ENCODE measurements around the gene OXT. TPM values are rescaled to one million over a fixed set of nuclear protein-coding genes. Genes with fewer than 3 reads are reported as not detected.

OXT gene
- total RNA-seq, 3 donors from 2014 or later: 0.66 TPM; not detected in 2

- Histone ChIP-seq H3K36me3 (ENCODE audit: low read depth) (no peaks in the 10 kb centered on the region), H3K4me3 (no peak overlapping the region), H3K4me1 (ENCODE audit: low read depth) (peaks cover 10% of the 10 kb centered on the region), H3K9me3 (no peaks in the 10 kb centered on the region)
- intact Hi-C loops (cut with DNase I, micrococcal nuclease): no loop called here
- TF ChIP-seq, protein P1, sequence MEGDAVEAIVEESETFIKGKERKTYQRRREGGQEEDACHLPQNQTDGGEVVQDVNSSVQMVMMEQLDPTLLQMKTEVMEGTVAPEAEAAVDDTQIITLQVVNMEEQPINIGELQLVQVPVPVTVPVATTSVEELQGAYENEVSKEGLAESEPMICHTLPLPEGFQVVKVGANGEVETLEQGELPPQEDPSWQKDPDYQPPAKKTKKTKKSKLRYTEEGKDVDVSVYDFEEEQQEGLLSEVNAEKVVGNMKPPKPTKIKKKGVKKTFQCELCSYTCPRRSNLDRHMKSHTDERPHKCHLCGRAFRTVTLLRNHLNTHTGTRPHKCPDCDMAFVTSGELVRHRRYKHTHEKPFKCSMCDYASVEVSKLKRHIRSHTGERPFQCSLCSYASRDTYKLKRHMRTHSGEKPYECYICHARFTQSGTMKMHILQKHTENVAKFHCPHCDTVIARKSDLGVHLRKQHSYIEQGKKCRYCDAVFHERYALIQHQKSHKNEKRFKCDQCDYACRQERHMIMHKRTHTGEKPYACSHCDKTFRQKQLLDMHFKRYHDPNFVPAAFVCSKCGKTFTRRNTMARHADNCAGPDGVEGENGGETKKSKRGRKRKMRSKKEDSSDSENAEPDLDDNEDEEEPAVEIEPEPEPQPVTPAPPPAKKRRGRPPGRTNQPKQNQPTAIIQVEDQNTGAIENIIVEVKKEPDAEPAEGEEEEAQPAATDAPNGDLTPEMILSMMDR (IDR thresholded peaks at IDR 0.05): no peak
- ATAC-seq: no peak
- no peak for DNase-seq
These were observed 14.2 kb downstream of the OXT start for GRCh38 chr20:3085571-3086072.

DNA sequence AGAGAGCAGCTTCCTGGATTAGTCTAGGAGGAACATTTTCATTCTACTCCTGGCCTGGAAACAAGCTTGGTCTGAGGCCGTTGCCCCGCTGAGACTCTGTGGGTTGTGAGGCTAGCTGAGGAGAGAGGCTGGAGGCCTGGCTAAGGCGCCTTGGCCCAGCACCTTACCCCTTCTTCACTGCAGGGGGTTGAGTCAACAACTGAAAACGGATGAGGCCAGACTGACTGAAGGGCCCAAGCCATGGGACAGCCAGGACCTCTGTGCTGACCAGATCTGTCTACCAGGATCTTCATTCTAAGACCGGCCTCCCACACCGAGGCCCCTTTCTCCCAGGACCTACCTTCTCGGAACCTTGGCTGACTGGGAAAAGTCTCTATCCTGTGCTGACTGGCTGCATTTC lies 16.6 kb downstream of the OXT start:
- DNase-seq: no peak
- H3K9me3 ChIP-seq: no peaks in the 10 kb centered on the region
- intact Hi-C loops (cut with DNase I, micrococcal nuclease): no loop called here

DNA sequence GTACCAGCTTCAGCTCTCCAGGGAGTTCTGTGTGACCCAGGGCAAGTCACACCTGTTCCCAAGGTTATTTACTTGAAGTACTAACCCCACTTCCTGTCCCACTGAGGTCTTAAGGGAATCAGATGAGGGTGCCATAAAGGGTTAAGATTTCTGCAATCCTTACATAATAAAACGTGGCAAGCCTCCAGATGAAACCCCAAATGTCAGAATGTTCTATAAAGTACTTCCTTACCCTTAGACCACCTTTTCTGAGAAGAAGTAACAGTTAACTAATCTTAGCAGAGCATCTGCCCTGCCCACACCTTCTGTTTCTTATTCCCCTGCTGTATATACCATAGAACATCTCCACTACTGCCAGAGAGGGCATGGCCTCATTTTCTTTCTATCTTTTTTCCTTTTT lies 19.1 kb downstream of the OXT start:
- intact Hi-C loops (cut with DNase I, micrococcal nuclease): no loop called here
- no peaks in the 10 kb centered on the region for H3K9me3 ChIP-seq
- no peak overlapping the region for H3K4me3 ChIP-seq
- no peaks in the 10 kb centered on the region for H3K36me3 ChIP-seq (ENCODE audit: low read depth)
- TF ChIP-seq, protein P1 (IDR thresholded peaks at IDR 0.05): no peak
- DNase-seq: no peak
- H3K4me1 ChIP-seq (ENCODE audit: low read depth): no peaks in the 10 kb centered on the region
- no peak for ATAC-seq

More for the DNA sequence above, 16.6 kb downstream of the OXT start:
- ATAC-seq: no peak
- no peak overlapping the region for H3K4me3 ChIP-seq
- TF ChIP-seq, protein P1 (IDR thresholded peaks at IDR 0.05): no peak
- H3K36me3 ChIP-seq (ENCODE audit: low read depth): no peaks in the 10 kb centered on the region
- peaks cover 3% of the 10 kb centered on the region for H3K4me1 ChIP-seq (ENCODE audit: low read depth)

- intact Hi-C loops (cut with DNase I, micrococcal nuclease): no loop called here
- no peaks in the 10 kb centered on the region for H3K4me1 ChIP-seq (ENCODE audit: low read depth)
- TF ChIP-seq, protein P1 (IDR thresholded peaks at IDR 0.05): no peak
- no peak overlapping the region for H3K4me3 ChIP-seq
- no peaks in the 10 kb centered on the region for H3K9me3 ChIP-seq
- H3K36me3 ChIP-seq (ENCODE audit: low read depth): no peaks in the 10 kb centered on the region
- DNase-seq (no peak), ATAC-seq (peak; percentile 13)
These were observed 21.4 kb downstream of the OXT start for GRCh38 chr20:3092611-3093379.

DNA sequence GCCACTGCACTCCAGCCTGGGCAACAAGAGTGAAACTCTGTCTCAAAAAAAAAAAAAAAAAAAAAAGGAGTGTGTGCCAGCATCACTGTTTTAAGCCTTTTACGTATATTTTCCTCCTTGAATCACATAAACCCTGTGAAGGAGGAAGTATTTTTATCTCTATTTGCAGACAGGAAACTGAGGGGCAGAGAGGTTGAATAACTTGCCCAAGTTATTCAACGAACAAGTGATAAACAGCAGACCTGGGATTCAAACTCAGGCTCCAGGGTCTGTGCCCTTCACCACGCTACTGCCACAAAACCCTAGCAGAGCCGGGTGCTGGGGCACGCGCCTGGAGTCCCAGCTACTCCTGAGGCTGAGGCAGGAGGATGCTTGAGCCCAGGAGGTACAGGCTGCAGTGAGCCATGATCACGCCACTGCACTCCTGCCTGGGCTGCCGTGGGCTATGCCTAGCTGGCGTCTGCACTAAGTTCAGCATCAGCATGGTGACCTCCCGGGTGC lies 22.5 kb downstream of the OXT start:
- intact Hi-C loops (cut with DNase I, micrococcal nuclease): no loop called here

More for the DNA sequence above, 22.5 kb downstream of the OXT start:
- Histone ChIP-seq H3K4me1 (ENCODE audit: low read depth) (no peaks in the 10 kb centered on the region), H3K4me3 (no peak overlapping the region), H3K36me3 (ENCODE audit: low read depth) (no peaks in the 10 kb centered on the region), H3K9me3 (no peaks in the 10 kb centered on the region)
- TF ChIP-seq, protein P1 (IDR thresholded peaks at IDR 0.05): no peak
- DNase-seq (no peak), ATAC-seq (no peak)
